K562 (cell line): ENCODE results near the gene STUB1. TPM values are rescaled to one million over a fixed set of nuclear protein-coding genes. Genes with fewer than 3 reads are reported as not detected.
A peak's percentile ranks its signal among the peaks of the same experiment; 100 is the strongest.

Experiments
- ATF7 ChIP-seq: fragments of 450-650 bp; IDR thresholded peaks from 2 replicates; pipeline ENCODE4 v1.7.1; 2014; ENCODE audit warnings: mild to moderate bottlenecking, moderate library complexity
- CGGBP1 ChIP-seq: fragments of 250-450 bp; sonication (Bioruptor Pico); IDR thresholded peaks from 2 replicates; pipeline ENCODE4 v1.9.0; 2021; ENCODE audit warnings: mild to moderate bottlenecking
- EZH2 ChIP-seq: IDR thresholded peaks from 2 replicates; pipeline ENCODE4 v1.6.1; 2012; ENCODE audit warnings: low read depth, mild to moderate bottlenecking, inconsistent platforms, low read length, borderline replicate concordance
- FOXP4 ChIP-seq: sonication (generic); formaldehyde crosslinking; IDR thresholded peaks from 2 replicates; pipeline ENCODE4 v1.8.0; 2022; ENCODE audit warnings: mild to moderate bottlenecking, missing genetic modification reagents, borderline replicate concordance
- GABPB2 ChIP-seq: fragments of 250-450 bp; sonication (Bioruptor Pico); conservative IDR thresholded peaks from 2 replicates; pipeline ENCODE4 v1.5.1; 2021; ENCODE audit warnings: mild to moderate bottlenecking
- GTF2E2 ChIP-seq: fragments of 200-800 bp; sonication (Bioruptor generic); IDR thresholded peaks from 2 replicates; pipeline ENCODE4 v1.6.1; 2016; ENCODE audit warnings: missing genetic modification characterization, missing compliant biosample characterization
- HMG20B ChIP-seq: fragments of 250-450 bp; sonication (Bioruptor Pico); IDR thresholded peaks from 2 replicates; pipeline ENCODE4 v1.5.0; 2021; ENCODE audit warnings: mild to moderate bottlenecking
- KDM1A ChIP-seq, 2 experiments: fragments of 450-650 bp; IDR thresholded peaks; 2 replicates each; pipeline ENCODE4 v1.6.1; 2016; ENCODE audit warnings: mild to moderate bottlenecking in 2 of 2
- MCM3 ChIP-seq: fragments of 450-650 bp; IDR thresholded peaks from 2 replicates; pipeline ENCODE4 v1.6.1; 2016
- NFRKB ChIP-seq: fragments of 450-650 bp; IDR thresholded peaks from 2 replicates; pipeline ENCODE4 v1.6.1; 2016; ENCODE audit warnings: low read depth
- NKRF ChIP-seq: fragments of 450-650 bp; IDR thresholded peaks from 2 replicates; pipeline ENCODE4 v1.6.1; 2016; ENCODE audit warnings: borderline replicate concordance
- NR1H2 ChIP-seq: sonication (generic); formaldehyde crosslinking; IDR thresholded peaks from 2 replicates; pipeline ENCODE4 v1.4.0; 2020; ENCODE audit warnings: mild to moderate bottlenecking, missing genetic modification reagents
- POLR2H ChIP-seq: IDR thresholded peaks from 2 replicates; pipeline ENCODE4 v1.6.1; 2016; ENCODE audit warnings: missing genetic modification characterization, low read depth, mild to moderate bottlenecking, control low read depth, missing compliant biosample characterization, moderate library complexity
- POLR3G ChIP-seq: IDR thresholded peaks from 2 replicates; pipeline ENCODE4 v1.6.1; 2011; ENCODE audit not compliant: insufficient read length, insufficient replicate concordance; ENCODE audit errors: extremely low read depth
- RBBP5 ChIP-seq: fragments of 200-600 bp; sonication (generic); IDR thresholded peaks from 2 replicates; pipeline ENCODE4 v1.6.1; 2012; ENCODE audit warnings: borderline replicate concordance, mild to moderate bottlenecking, low read length, control low read depth, inconsistent platforms; ENCODE audit not compliant: insufficient read depth, poor library complexity, severe bottlenecking
- RFX1 ChIP-seq: fragments of 450-650 bp; IDR thresholded peaks from 2 replicates; pipeline ENCODE4 v1.6.1; 2016; ENCODE audit warnings: mild to moderate bottlenecking, moderate library complexity
- SMARCA4 ChIP-seq: fragments of 450-650 bp; IDR thresholded peaks from 2 replicates; pipeline ENCODE4 v1.6.1; 2016
- TBP ChIP-seq: optimal IDR thresholded peaks from 2 replicates; pipeline ENCODE3; 2011; ENCODE audit warnings: low read depth, low read length, improper control_type of control experiment
- TFAM ChIP-seq: fragments of 250-450 bp; sonication (Bioruptor Pico); conservative IDR thresholded peaks from 2 replicates; pipeline ENCODE4 v1.5.0; 2021; ENCODE audit warnings: mild to moderate bottlenecking, moderate library complexity
- THRAP3 ChIP-seq: fragments of 450-650 bp; IDR thresholded peaks from 2 replicates; pipeline ENCODE4 v1.6.1; 2016; ENCODE audit warnings: mild to moderate bottlenecking, inconsistent platforms, borderline replicate concordance
- ZNF263 ChIP-seq: sonication (generic); formaldehyde crosslinking; IDR thresholded peaks from 2 replicates; pipeline ENCODE4 v1.8.0; 2022; ENCODE audit warnings: mild to moderate bottlenecking, missing genetic modification reagents, borderline replicate concordance
- ZNF512 ChIP-seq: IDR thresholded peaks from 2 replicates; pipeline ENCODE4 v1.6.1; 2016; ENCODE audit warnings: missing genetic modification characterization, missing compliant biosample characterization
- polyA plus RNA-seq, 8 experiments: library from polyadenylated mRNA; depleted of rRNA in 4 of 8; stranded (reverse) in 5 of 8; unstranded in 3 of 8; fragments of >200 nt; fragmentation: Nextera tagmentation in 2 of 8; fragmentation: Illumina TruSeq in 1 of 8; extraction: Ambion mirVana in 2 of 8; extraction: Trizol in 1 of 8; gene quantifications; 2 replicates each; pipeline versions ENCODE4 v1.2.1 to v1.2.3, GENCODE V29; 2011 to 2014; ENCODE audit warnings: inconsistent platforms in 1 of 8, missing spikeins in 1 of 8
- total RNA-seq, 7 experiments: library from RNA; depleted of rRNA in 6 of 7; stranded (reverse); fragments of >200 nt in 6 of 7; fragmentation: Illumina TruSeq in 2 of 7; extraction: Trizol in 2 of 7; gene quantifications; 2 replicates each; pipeline versions ENCODE4 v1.2.1 to v1.2.3, GENCODE V29; 2011 to 2021; ENCODE audit warnings: low replicate concordance in 1 of 7

Gene STUB1
- total and polyA plus RNA-seq, 9 of the 15 experiments (the other 6 are each of a cell fraction or from before 2014, with no cell fraction given) = 10.6 to 251 (median 152) TPM

GRCh38 chr16:641326-642188 lies 38.7 kb upstream of the STUB1 start, which contains the start of gene MCRIP2 (continued):
- TF ChIP-seq KDM1A (IDR thresholded peaks at IDR 0.05) = no peak
- TF ChIP-seq ATF7 = peak; percentile 68
- 0 out of 2 replicates have a peak, but pooled peaks have one; percentile 54 for TF ChIP-seq NR1H2 (CRISPR knock-in tag)
- TF ChIP-seq TBP = peak; percentile 71
- TF ChIP-seq ZNF512 (tag) = no peak
- 0 out of 2 replicates have a peak, but pooled peaks have one; percentile 33 for TF ChIP-seq NFRKB
- no peak for TF ChIP-seq POLR3G
- no peak for TF ChIP-seq MCM3
- peak; percentile 57 for TF ChIP-seq POLR2H (tag)
- TF ChIP-seq CGGBP1 (CRISPR knock-in tag) = no peak
- TF ChIP-seq FOXP4 (CRISPR knock-in tag) = no peak
- no peak for TF ChIP-seq HMG20B
- TF ChIP-seq GTF2E2 (tag) = no peak; the same call in 1 of the 2 replicates
- no peak for TF ChIP-seq ZNF263 (CRISPR knock-in tag)
- no peak for TF ChIP-seq TFAM (CRISPR knock-in tag)
- TF ChIP-seq RFX1 = no peak
- peak; percentile 45 for TF ChIP-seq RBBP5
- TF ChIP-seq EZH2 = no peak
- no peak for TF ChIP-seq GABPB2 (CRISPR knock-in tag)
- no peak for TF ChIP-seq NKRF
- TF ChIP-seq SMARCA4 = no peak
- TF ChIP-seq THRAP3 = no peak
